IMR-90 (cell line): ENCODE results near the gene CLIC4. TPM values are rescaled to one million over a fixed set of nuclear protein-coding genes. Genes with fewer than 3 reads are reported as not detected.
A peak's percentile ranks its signal among the peaks of the same experiment; 100 is the strongest.

ENCODE experiments used
- ATAC-seq: fragments of 200-7000 bp; cut with Tn5 transposase; 2 replicates; pipeline ENCODE4 v1.9.1; 2020; ENCODE audit warnings: low read depth, mild to moderate bottlenecking, moderate library complexity
- BruUV-seq: library from RNA; stranded (reverse); fragments of 400-500 nt; replicated peaks from 2 replicates; lab custom pipeline; 2021; lab: Mats Ljungman, UMichigan
- CTCF ChIA-PET: fragments of 300-600 bp; formaldehyde crosslinking; extraction: SDS; loops from one replicate; lab custom pipeline; 2021; ENCODE audit warnings: antibody characterized with exemption; lab: Yijun Ruan, JAX
- POLR2A ChIA-PET: fragments of 300-600 bp; sonication (Branson Sonifier 250); formaldehyde crosslinking; loops from one replicate; lab custom pipeline; 2022; ENCODE audit warnings: antibody characterized with exemption; ENCODE audit not compliant: unreplicated experiment; lab: Charles Lee
- DNase-seq: peaks from one replicate; pipeline ENCODE4 v3.0.0; 2013
- H2AFZ ChIP-seq: replicated peaks from 2 replicates; pipeline ENCODE3; 2013; ENCODE audit warnings: low read length, mild to moderate bottlenecking; ENCODE audit not compliant: poor library complexity
- H2AK5ac ChIP-seq: 2 replicates; pipeline ENCODE4 v1.6.1; 2013; ENCODE audit warnings: low read depth, low read length, inconsistent platforms
- H2AK9ac ChIP-seq: replicated peaks from 2 replicates; pipeline ENCODE3; 2013; ENCODE audit warnings: mild to moderate bottlenecking, low read depth, low read length, moderate library complexity; ENCODE audit not compliant: poor library complexity
- H2BK120ac ChIP-seq: 2 replicates; pipeline ENCODE4 v1.6.1; 2013; ENCODE audit warnings: low read depth, low read length, inconsistent platforms
- H2BK15ac ChIP-seq: 3 replicates; pipeline ENCODE4 v1.6.1; 2013; ENCODE audit warnings: low read depth, low read length, inconsistent platforms
- H2BK20ac ChIP-seq: 2 replicates; pipeline ENCODE4 v1.6.1; 2013; ENCODE audit warnings: low read depth, mild to moderate bottlenecking, inconsistent platforms, low read length, moderate library complexity
- H2BK5ac ChIP-seq: 2 replicates; pipeline ENCODE4 v1.6.1; 2013; ENCODE audit warnings: mild to moderate bottlenecking, low read depth, low read length, inconsistent platforms; ENCODE audit not compliant: poor library complexity, severe bottlenecking
- H3K14ac ChIP-seq: replicated peaks from 2 replicates; pipeline ENCODE4 v1.6.1; 2013; ENCODE audit warnings: low read depth, low read length, inconsistent platforms
- H3K18ac ChIP-seq: 2 replicates; pipeline ENCODE4 v1.6.1; 2013; ENCODE audit warnings: low read depth, low read length, control low read depth
- H3K23ac ChIP-seq: 2 replicates; pipeline ENCODE4 v1.6.1; 2013; ENCODE audit warnings: low read depth, low read length, inconsistent platforms
- H3K27ac ChIP-seq: 2 replicates; pipeline ENCODE4 v1.5.1; 2013; ENCODE audit warnings: mild to moderate bottlenecking, control low read depth, low read length; ENCODE audit not compliant: insufficient read depth
- H3K27me3 ChIP-seq: 2 replicates; pipeline ENCODE4 v1.6.1; 2013; ENCODE audit warnings: low read length; ENCODE audit not compliant: control insufficient read depth, insufficient read depth
- H3K36me3 ChIP-seq: 2 replicates; pipeline ENCODE4 v1.6.1; 2013; ENCODE audit warnings: low read length, mixed read lengths; ENCODE audit not compliant: control insufficient read depth, insufficient read depth
- H3K4ac ChIP-seq: 2 replicates; pipeline ENCODE4 v1.6.1; 2013; ENCODE audit warnings: low read depth, low read length, inconsistent platforms
- H3K4me1 ChIP-seq: 2 replicates; pipeline ENCODE4 v1.6.1; 2013; ENCODE audit warnings: low read length, mixed read lengths; ENCODE audit not compliant: control insufficient read depth, insufficient read depth
- H3K4me2 ChIP-seq: 2 replicates; pipeline ENCODE4 v1.6.1; 2013; ENCODE audit warnings: low read depth, mild to moderate bottlenecking, control low read depth, low read length, moderate library complexity
- H3K4me3 ChIP-seq: 2 replicates; pipeline ENCODE4 v1.5.1; 2013; ENCODE audit warnings: low read depth, mild to moderate bottlenecking, control low read depth, low read length, moderate library complexity; ENCODE audit not compliant: insufficient read depth
- H3K56ac ChIP-seq: 2 replicates; pipeline ENCODE4 v1.6.1; 2013; ENCODE audit warnings: low read length, inconsistent platforms; ENCODE audit not compliant: insufficient read depth; ENCODE audit errors: extremely low read depth
- H3K79me1 ChIP-seq, 2 experiments: 2 replicates each; pipeline ENCODE4 v1.6.1; 2013; ENCODE audit warnings: low read length in 2 of 2, inconsistent platforms in 1 of 2, low read depth in 1 of 2
- H3K9ac ChIP-seq: 2 replicates; pipeline ENCODE4 v1.6.1; 2013; ENCODE audit warnings: low read depth, low read length, control low read depth
- H3K9me1 ChIP-seq: 2 replicates; pipeline ENCODE4 v1.6.1; 2013; ENCODE audit warnings: low read length, inconsistent platforms; ENCODE audit not compliant: insufficient read depth
- H3K9me3 ChIP-seq: 2 replicates; pipeline ENCODE4 v1.6.1; 2013; ENCODE audit warnings: low read length; ENCODE audit not compliant: control insufficient read depth, insufficient read depth
- H4K20me1 ChIP-seq: 2 replicates; pipeline ENCODE4 v1.6.1; 2013; ENCODE audit warnings: low read length, inconsistent platforms; ENCODE audit not compliant: insufficient read depth
- H4K5ac ChIP-seq: 2 replicates; pipeline ENCODE4 v1.6.1; 2013; ENCODE audit warnings: mild to moderate bottlenecking, low read depth, low read length, control low read depth
- H4K8ac ChIP-seq, 2 experiments: 2 replicates each; pipeline ENCODE4 v1.6.1; 2013; ENCODE audit warnings: low read depth in 2 of 2, low read length in 2 of 2, control low read depth in 1 of 2, inconsistent platforms in 1 of 2
- H4K91ac ChIP-seq: 2 replicates; pipeline ENCODE4 v1.6.1; 2013; ENCODE audit warnings: low read depth, low read length, inconsistent platforms; ENCODE audit not compliant: insufficient read depth
- BHLHE40 ChIP-seq: fragments of 150-350 bp; IDR thresholded peaks from 2 replicates; pipeline ENCODE4 v1.6.1; 2016; ENCODE audit warnings: mild to moderate bottlenecking, low read depth, low read length
- CEBPB ChIP-seq: IDR thresholded peaks from 2 replicates; pipeline ENCODE4 v1.6.1; 2012; ENCODE audit warnings: low read depth, low read length, improper control_type of control experiment
- CHD1 ChIP-seq: IDR thresholded peaks from 2 replicates; pipeline ENCODE4 v1.6.1; 2012; ENCODE audit warnings: low read depth, low read length, improper control_type of control experiment
- FOS ChIP-seq: fragments of 150-350 bp; IDR thresholded peaks from 2 replicates; pipeline ENCODE4 v1.6.1; 2016; ENCODE audit warnings: low read depth, low read length
- MAFK ChIP-seq: IDR thresholded peaks from 2 replicates; pipeline ENCODE4 v1.6.1; 2012; ENCODE audit warnings: low read depth, low read length, improper control_type of control experiment
- MAZ ChIP-seq: IDR thresholded peaks from 2 replicates; pipeline ENCODE4 v1.6.1; 2012; ENCODE audit warnings: low read depth, mild to moderate bottlenecking, low read length, improper control_type of control experiment, moderate library complexity, borderline replicate concordance
- POLR2A ChIP-seq: IDR thresholded peaks from 2 replicates; pipeline ENCODE4 v1.6.1; 2012; ENCODE audit warnings: mild to moderate bottlenecking, low read depth, low read length
- RAD21 ChIP-seq: IDR thresholded peaks from 2 replicates; pipeline ENCODE4 v1.6.1; 2012; ENCODE audit warnings: low read length, improper control_type of control experiment
- SMC3 ChIP-seq: fragments of 150-350 bp; IDR thresholded peaks from 2 replicates; pipeline ENCODE4 v1.6.1; 2016; ENCODE audit warnings: low read depth, mild to moderate bottlenecking, antibody characterized with exemption, low read length, moderate library complexity
- WGBS, 2 experiments: methylation state at CpG; one replicate each; pipeline versions ENCODE4 v1.1.5 to v1.1.7; 2013; ENCODE audit warnings: missing lambda C conversion rate in 2 of 2; ENCODE audit not compliant: insufficient read length in 1 of 2; ENCODE audit errors: extremely low coverage in 2 of 2; 5-methylcytosine and 5-hydroxymethylcytosine counted together
- dilution Hi-C: fragments of 300-500 bp; cut with HindIII; formaldehyde crosslinking; loops from one replicate; pipeline ENCODE4 v1.14.3; 2018; ENCODE audit warnings: low sequenced_read_pairs; ENCODE audit not compliant: unreplicated experiment
- in situ Hi-C: fragments of 300-500 bp; cut with MboI; formaldehyde crosslinking; loops from 3 replicates; pipeline ENCODE4 v1.14.3; 2019; ENCODE audit warnings: low sequenced_read_pairs, inconsistent platforms, mixed read lengths
- intact Hi-C: fragments of 100-400 bp; cut with micrococcal nuclease; formaldehyde crosslinking; loops from 2 replicates; pipeline ENCODE4 v1.10.0; 2022
- polyA plus RNA-seq, 3 experiments: library from polyadenylated mRNA; depleted of rRNA; stranded (reverse); fragments of >200 nt; gene quantifications; 2 replicates each; pipeline ENCODE4 v1.2.3, GENCODE V29; 2012; ENCODE audit warnings: low replicate concordance in 1 of 3
- total RNA-seq: library from RNA; depleted of rRNA; stranded (reverse); fragments of >200 nt; gene quantifications from 2 replicates; pipeline ENCODE4 v1.2.3, GENCODE V29; 2012
- TF ChIP-seq, protein P1 (sequence below): conservative IDR thresholded peaks from 2 replicates; pipeline ENCODE4 v1.5.1; 2012; ENCODE audit warnings: mild to moderate bottlenecking, low read depth, low read length, improper control_type of control experiment
- TF ChIP-seq, protein P2 (sequence below): fragments of 150-350 bp; IDR thresholded peaks from 2 replicates; pipeline ENCODE4 v1.6.1; 2016; ENCODE audit warnings: low read depth, mild to moderate bottlenecking, low read length, moderate library complexity, borderline replicate concordance
- TF ChIP-seq, protein P3 (sequence below): fragments of 150-350 bp; IDR thresholded peaks from 2 replicates; pipeline ENCODE4 v1.6.1; 2017; ENCODE audit warnings: mild to moderate bottlenecking, antibody characterized with exemption, low read length, low read depth

Gene CLIC4
- total and polyA plus RNA-seq, 2 of the 4 experiments (the other 2 are of a cell fraction), result 242 to 392 TPM

DNA sequence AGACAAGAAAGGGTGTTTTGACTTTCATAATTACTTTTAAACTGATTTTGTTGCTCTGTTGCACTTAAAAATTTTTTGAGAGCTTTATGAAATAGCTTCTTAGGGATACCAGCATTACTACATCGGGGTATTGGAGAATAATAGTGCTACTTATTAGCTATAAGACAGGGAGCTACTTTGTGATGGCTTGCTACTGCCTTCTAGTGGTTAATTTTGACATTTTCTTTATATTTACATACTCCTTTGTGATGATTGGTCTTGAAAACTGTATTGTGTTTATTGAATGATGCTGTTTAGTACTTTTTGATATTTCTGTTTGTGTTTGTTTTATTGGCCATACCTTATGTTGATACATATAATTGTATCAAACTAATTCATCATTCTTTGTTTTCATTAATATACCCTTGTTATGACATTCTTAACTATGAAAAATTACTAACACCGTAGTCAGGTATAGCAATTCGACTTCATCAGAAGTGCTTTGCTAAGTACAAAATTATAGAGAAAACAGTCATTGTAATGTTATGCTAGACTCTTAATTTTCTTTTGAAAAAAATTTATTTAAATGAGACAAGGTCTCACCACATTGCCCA lies 85.5 kb downstream of the CLIC4 start (continued):
- TF ChIP-seq, protein P1, sequence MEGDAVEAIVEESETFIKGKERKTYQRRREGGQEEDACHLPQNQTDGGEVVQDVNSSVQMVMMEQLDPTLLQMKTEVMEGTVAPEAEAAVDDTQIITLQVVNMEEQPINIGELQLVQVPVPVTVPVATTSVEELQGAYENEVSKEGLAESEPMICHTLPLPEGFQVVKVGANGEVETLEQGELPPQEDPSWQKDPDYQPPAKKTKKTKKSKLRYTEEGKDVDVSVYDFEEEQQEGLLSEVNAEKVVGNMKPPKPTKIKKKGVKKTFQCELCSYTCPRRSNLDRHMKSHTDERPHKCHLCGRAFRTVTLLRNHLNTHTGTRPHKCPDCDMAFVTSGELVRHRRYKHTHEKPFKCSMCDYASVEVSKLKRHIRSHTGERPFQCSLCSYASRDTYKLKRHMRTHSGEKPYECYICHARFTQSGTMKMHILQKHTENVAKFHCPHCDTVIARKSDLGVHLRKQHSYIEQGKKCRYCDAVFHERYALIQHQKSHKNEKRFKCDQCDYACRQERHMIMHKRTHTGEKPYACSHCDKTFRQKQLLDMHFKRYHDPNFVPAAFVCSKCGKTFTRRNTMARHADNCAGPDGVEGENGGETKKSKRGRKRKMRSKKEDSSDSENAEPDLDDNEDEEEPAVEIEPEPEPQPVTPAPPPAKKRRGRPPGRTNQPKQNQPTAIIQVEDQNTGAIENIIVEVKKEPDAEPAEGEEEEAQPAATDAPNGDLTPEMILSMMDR, result peak; percentile 87

DNA sequence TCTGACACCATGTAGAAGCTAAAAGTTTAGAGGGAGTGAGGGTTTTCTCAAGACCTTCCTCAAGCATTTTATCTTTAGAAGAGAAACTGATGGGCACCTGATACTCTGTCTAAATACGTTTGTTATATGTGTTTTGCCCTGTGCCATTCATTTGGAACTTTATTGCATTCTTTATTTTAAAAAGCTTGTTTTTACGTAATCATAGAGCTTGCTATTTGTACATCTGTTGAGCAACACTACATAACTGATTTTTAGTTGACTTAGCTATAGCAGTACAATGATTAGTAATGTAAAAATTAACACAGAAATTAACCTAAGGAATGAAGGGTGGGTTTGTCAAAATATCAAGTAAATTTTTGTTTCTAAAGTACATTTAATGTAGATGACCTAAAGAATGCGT lies 96.3 kb downstream of the CLIC4 start:
- H2BK120ac ChIP-seq, result no peak overlapping the region
- peaks cover 5% of the 10 kb centered on the region for H3K4me1 ChIP-seq
- no peak overlapping the region for H4K8ac ChIP-seq
- no peak overlapping the region for H2AFZ ChIP-seq
- H3K14ac ChIP-seq, result no peak overlapping the region
- H4K91ac ChIP-seq, result no peak overlapping the region
- no peaks in the 10 kb centered on the region for H3K27me3 ChIP-seq
- peaks cover 18% of the 10 kb centered on the region for H3K36me3 ChIP-seq
- no peak overlapping the region for H2AK5ac ChIP-seq
- no peak overlapping the region for H3K9ac ChIP-seq
- DNase-seq, result no peak
- WGBS, 2 experiments, result no CpG with 5 or more reads among the region's 3 CpGs
- peaks cover 40% of the 10 kb centered on the region for H4K20me1 ChIP-seq
- ChIA-PET POLR2A (interaction anchor here (0.6 kb wide), 1 partner anchor 108 kb away, joined by 3 read pairs; no protein-coding TSS in a partner anchor), CTCF (interaction anchor here (0.5 to 0.6 kb wide), 2 partner anchors 11 to 151 kb away, joined by 3 read pairs; no protein-coding TSS in a partner anchor)
- no peak overlapping the region for H2BK5ac ChIP-seq
- no peak overlapping the region for H3K4ac ChIP-seq
- H3K9me1 ChIP-seq, result peaks cover 4% of the 10 kb centered on the region
- no peak overlapping the region for H2BK20ac ChIP-seq
- intact Hi-C loops (no loop called here), in situ Hi-C loops (no loop called here), dilution Hi-C loops (no loop called here)
- no peak overlapping the region for H3K4me3 ChIP-seq
- no peak overlapping the region for H2BK15ac ChIP-seq
- ATAC-seq, result no peak
- BruUV-seq, result no TSS peak
- no peak overlapping the region for H3K18ac ChIP-seq
- no peak overlapping the region for H3K27ac ChIP-seq
- no peak overlapping the region for H3K56ac ChIP-seq
- no peak overlapping the region for H3K23ac ChIP-seq
- no peak overlapping the region for H2AK9ac ChIP-seq
- H3K79me1 ChIP-seq, result peaks cover 27 to 46% of the 10 kb centered on the region in 2 experiments
- no peaks in the 10 kb centered on the region for H3K9me3 ChIP-seq
- H3K4me2 ChIP-seq, result no peak overlapping the region
- H4K5ac ChIP-seq, result no peak overlapping the region
- no peak for TF ChIP-seq BHLHE40
- TF ChIP-seq, protein P2, sequence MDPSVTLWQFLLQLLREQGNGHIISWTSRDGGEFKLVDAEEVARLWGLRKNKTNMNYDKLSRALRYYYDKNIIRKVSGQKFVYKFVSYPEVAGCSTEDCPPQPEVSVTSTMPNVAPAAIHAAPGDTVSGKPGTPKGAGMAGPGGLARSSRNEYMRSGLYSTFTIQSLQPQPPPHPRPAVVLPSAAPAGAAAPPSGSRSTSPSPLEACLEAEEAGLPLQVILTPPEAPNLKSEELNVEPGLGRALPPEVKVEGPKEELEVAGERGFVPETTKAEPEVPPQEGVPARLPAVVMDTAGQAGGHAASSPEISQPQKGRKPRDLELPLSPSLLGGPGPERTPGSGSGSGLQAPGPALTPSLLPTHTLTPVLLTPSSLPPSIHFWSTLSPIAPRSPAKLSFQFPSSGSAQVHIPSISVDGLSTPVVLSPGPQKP, result no peak
- no peak for TF ChIP-seq MAFK
- no peak for TF ChIP-seq MAZ
- TF ChIP-seq RAD21, result no peak
- no peak for TF ChIP-seq SMC3
- TF ChIP-seq, protein P3, sequence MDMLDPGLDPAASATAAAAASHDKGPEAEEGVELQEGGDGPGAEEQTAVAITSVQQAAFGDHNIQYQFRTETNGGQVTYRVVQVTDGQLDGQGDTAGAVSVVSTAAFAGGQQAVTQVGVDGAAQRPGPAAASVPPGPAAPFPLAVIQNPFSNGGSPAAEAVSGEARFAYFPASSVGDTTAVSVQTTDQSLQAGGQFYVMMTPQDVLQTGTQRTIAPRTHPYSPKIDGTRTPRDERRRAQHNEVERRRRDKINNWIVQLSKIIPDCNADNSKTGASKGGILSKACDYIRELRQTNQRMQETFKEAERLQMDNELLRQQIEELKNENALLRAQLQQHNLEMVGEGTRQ, result no peak
- no peak for TF ChIP-seq POLR2A
- no peak for TF ChIP-seq CEBPB
- no peak for TF ChIP-seq FOS
- TF ChIP-seq CHD1, result no peak
